GM18508 (cell line): Measurements from ENCODE around the gene SORCS3.

Experiments
- ATAC-seq: cut with Tn5 transposase; IDR thresholded peaks from one replicate; pipeline ENCODE4 v1.9.1; 2021; ENCODE audit warnings: moderate number of reproducible peaks; ENCODE audit not compliant: insufficient read depth, unreplicated experiment

The SORCS3 gene

DNA sequence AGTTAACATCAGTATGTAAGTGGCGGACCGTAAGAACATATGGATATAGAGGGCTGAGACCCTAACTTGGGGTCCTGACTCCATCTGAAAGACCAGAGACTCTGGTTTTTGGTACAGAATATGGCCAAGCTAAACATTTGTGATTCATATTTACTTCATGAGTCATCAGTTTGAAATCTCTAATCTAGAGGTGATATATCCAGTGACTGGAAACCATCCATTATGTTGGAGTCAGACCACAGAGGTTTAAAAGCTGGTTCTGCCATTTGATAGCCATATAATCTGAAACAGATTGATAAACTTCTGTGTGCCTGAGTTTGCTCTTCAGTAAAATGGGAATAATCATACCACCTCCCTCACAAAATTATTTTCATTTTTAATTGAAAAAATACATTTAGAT, 505.3 kb downstream of the SORCS3 start:
- no peak for ATAC-seq

- ATAC-seq: no peak
Measured at GRCh38 chr10:105148456-105148855, 507.4 kb downstream of the SORCS3 start.

- no peak for ATAC-seq
Measured at GRCh38 chr10:105148921-105149320, 507.8 kb downstream of the SORCS3 start.

DNA sequence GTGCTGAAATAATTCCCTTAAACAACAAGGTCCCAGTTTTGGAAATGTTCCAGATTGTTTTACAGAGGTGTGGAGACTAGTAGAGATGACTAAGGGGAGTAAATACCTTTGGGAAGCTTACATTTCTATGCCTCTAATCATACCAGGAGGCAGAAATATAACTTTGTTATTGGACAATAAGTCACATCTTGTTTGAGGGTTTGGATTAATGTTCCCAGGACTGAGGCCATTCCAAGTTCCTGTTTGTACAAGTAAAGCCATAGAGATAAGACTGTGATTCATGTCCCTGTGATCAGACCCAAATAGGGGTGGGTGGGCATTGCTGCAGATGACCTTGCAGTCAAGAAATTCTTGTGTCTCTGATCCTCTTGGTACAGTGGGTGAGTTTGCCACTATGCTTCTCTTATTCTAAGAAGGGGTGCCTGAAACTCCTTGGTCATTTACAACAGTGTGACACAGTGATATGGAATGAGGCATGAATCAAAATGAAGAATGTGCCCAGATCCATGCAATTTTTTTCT, 508.3 kb downstream of the SORCS3 start:
- ATAC-seq: no peak

DNA sequence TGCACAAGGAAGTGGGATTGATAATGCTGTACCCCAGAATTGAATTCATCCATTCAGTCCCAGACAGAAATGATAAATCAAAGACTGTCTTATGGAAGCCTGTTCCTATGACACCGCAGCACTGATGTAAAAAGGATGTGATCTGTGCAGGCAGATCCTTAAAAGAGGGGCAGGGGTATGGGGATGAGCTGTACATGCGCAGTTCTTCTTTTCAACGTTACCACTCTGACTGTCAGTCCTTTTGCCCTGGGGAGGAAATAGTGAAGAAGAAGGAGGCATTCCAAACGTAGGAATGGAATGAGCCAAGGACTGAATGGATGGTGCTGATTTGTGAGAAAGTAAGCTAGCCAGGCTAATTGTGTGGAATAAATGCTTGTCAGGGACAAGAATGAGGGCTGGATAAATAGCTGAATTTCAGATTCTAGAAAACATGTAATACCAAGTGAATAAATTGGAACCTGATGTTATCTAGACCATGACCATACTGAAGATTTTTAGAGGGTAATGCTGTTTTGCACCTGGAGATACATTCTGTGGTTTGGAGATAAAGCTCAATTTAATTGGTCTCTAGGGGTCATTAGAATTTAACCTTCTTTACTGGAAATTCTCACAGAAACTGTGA, 509.3 kb downstream of the SORCS3 start:
- no peak for ATAC-seq

GRCh38 chr10:105154736-105155135, 513.6 kb downstream of the SORCS3 start:
- ATAC-seq: no peak

DNA sequence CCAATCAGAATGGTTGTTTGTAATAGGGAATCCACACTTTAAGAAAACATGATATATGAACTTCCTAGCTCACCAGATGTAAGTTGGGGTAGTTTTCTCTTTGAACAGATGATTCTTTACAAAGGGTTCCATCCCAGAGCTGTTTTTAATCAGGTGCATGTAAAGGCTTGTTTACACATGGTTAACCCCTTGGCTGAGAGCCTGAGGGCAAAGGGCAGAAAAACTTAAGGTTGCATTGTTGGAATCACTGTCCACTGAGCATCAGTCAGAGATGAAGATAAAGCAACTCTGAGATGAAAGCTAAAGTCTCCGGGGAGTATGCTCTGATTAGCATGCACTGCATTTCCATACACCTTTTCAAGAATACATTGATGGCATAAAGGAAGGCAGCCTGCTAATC, 518.2 kb downstream of the SORCS3 start:
- ATAC-seq: no peak

GRCh38 chr10:105161149-105161548, 520.1 kb downstream of the SORCS3 start:
- ATAC-seq: no peak

DNA sequence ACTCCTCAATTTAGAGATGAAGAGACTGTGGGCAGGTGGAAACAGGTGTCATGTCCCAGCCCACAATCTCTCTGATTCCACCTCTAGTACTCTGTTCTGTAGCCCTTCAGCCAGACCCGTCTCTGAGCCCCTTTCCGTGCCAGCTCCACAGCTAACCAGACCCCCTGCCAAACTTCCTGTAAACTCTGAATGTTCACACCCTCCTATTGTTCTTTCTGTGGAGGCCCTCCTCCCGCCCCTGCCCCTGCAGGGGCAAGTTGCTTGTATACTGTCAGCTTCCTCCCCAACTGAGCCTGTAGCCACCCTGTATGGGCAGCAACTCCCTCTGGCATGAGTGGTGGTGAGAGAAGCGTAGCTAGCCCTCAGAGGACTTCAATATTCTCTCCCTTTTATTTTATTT, 520.7 kb downstream of the SORCS3 start:
- no peak for ATAC-seq

DNA sequence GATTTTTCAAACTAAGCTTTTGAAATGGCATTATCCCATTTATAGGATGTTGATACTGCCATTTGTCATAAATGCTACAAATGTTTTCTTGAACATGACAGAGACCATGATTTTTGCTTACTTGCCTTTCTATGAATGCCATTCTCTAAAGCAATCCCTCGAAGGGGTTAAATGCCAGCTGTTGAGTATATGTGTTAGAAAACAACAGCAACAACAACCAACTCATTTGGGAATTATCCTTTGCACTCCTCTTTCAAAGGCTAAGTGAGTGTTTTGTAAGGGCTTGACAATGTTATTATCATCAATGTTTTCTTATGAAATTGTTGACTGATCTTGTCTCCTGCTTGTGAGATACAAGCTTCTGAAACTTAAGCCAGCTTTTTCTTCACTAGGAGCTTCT, 529.4 kb downstream of the SORCS3 start:
- no peak for ATAC-seq

DNA sequence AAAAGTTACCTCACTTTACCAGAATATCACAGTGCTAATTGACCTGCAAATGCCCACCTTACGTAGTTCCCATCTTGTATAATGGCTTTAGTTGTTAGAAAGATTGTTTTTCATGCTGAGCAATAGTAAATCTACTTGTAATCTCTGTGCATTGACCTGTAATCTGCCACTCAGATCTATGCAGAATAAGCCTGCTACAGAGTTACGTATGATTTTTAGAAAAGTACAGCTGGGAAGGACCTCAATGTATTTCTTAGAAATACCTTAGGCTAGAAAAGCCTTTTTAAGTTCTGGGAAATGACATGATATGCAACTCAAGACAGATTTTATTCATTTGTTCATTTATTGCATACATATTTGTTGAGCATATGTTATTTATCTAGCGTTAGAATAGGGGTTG, 530.9 kb downstream of the SORCS3 start:
- no peak for ATAC-seq

DNA sequence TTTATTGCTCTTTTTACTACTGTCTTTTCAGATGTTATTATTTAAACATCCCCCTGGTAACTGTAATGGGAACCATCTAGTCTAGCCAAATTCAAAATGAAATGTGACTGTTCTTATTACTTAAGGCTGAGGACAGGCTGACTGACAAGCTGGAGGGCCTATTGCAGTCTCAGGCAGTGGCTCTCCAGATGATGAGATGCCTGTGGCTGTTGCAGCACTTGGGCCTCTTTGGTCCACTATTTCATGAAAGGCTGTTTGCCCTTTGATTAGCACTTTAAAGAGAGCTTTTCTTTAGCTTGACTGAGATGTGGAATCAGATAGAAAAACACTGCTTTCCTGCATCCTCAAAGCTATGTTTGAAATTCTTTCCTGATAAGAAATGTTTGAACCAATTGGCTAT, 540.5 kb downstream of the SORCS3 start:
- ATAC-seq: no peak

GRCh38 chr10:105183536-105183935, 542.4 kb downstream of the SORCS3 start:
- ATAC-seq: no peak

DNA sequence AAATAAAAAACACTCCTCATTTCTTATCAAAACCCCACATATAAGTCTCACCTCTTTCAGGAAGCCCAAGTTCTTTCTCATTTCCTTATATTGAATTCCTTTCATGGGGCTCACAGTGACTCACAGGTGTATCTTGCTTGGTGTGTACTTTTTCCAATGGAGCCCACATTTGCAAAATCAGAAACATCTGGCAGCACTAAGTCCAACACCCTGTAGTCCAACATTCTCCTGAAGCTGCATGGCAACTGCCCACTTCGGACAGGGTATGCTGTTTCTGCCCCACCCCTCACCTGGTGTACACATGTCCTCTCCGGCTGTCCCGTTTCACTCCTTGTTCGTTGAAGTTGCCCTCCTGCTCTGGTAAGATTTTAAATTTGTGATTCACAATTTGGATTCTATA, 544.1 kb downstream of the SORCS3 start:
- ATAC-seq: no peak

- ATAC-seq: no peak
Measured at GRCh38 chr10:105187243-105187642, 546.2 kb downstream of the SORCS3 start.

- ATAC-seq: no peak
Measured at GRCh38 chr10:105188737-105189462, 547.8 kb downstream of the SORCS3 start.

DNA sequence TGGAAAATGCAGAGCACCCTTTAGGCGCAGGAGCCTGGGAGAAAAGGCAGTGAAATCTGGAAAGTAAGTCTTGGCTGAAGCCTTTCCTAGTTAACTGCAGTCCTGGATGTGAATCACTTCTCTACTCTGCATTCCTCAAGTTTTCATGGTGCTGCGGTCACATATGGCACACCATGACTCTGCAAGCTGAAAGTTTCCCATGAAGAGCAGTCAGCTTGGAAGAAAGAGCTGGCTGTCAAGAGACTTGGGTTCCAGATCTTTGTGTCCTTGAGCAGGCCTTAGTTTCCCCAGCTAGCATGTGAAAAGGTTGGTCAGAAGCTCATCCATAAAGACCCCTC, 548.3 kb downstream of the SORCS3 start:
- no peak for ATAC-seq

DNA sequence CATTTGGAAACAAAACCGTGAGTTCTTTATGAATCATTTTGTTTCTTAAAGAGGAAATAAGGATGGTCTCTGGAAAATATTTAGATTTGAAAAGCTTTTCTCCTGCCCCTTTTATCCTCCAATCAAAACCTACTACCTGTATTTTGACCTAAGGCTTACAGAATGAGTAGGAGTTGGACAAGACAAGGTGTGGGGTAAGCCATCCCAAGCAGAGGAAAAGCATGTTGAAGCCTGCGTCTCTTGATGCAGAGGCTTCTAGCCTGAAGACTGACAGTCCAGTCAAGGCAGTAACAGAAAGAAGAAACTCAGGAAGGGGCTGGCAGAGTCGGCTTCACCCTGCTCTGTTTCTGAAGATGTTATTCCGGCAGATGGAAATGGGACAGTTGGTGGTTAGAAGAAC, 551.1 kb downstream of the SORCS3 start:
- ATAC-seq: no peak

DNA sequence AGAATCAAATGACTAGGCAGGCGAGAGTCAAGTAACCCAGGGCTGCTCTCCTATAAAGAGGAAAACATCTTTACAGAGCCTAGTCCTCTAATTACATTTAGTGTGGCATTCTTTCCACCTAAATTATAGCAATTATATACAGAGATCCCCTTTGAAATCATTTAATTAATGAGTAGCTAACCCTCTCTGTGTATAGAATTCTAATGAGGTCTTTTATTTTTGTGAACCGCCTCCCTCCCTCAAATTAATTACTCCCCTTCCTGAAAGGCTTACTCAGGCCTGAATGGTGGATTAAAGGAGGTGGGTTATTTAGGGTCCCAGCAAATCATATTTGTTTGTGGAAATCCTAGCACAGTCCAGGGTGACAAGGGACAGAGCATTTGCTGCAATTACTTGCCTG, 551.8 kb downstream of the SORCS3 start:
- ATAC-seq: no peak

DNA sequence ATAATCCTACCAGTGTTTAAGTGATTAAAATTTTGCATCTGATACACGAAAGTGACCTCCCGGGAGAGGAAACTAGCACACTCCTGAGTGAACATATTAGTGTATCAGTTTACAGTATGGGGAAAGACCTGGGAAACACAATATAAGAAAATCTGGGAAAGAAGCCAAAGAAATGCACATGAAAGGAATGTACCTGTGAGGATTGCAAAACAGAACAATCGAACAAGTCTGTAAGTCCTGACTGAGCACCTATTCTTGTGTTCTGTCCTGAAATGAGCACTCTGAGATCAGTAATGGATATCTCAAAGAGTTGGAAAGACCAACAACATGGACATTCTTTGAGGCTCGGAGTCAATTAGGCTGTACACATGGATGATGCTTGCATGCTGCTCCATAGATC, 554.7 kb downstream of the SORCS3 start:
- no peak for ATAC-seq

DNA sequence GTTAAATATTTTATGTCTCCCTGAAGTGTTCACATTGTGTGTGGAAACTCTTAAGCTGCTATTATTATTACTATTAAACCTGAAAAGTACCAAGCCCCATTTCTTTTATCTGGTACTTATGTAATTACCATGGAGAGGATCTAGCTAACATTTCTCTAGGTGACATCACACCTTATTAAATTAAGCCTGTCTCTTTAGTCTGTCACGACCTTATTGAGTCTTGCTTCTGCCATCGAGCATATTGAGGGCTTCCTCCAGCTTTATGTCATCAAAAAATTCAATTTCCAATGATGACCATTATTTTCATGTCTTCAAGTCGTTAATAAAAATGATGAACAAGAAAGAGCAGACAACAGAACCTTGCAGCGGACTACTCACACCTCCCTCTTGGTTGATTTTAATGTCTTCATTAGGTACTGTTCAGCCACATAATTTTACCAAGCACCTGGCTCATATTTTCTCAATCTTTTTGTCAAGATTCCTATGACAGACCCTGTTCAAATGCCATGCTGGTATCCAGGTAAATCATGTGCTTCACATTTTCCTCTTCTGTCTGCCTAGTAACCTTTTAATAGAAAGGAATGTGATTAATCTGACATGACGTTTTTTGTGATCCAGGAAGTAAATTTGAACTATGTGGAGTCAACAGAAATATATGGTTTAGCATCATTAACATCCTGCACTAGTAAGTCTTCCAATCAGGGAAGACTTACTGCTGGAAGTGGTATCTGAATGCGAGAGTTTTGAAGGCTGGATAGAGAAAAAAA, 556.7 kb downstream of the SORCS3 start:
- ATAC-seq: no peak
